ENCODE measurements around the gene MMP23B.
A peak's percentile ranks its signal among the peaks of the same experiment; 100 is the strongest.
"Not testable (repeated sequence)": the region's sequence is repeated elsewhere in the genome, so short reads cannot be mapped to it uniquely, and the experiment has no call there.

The MMP23B gene

GRCh38 chr1:1640711-1641461 is 8.9 kb downstream of the MMP23B start:
- not testable (repeated sequence) for ATAC-seq (ENCODE audit: low read depth)

DNA sequence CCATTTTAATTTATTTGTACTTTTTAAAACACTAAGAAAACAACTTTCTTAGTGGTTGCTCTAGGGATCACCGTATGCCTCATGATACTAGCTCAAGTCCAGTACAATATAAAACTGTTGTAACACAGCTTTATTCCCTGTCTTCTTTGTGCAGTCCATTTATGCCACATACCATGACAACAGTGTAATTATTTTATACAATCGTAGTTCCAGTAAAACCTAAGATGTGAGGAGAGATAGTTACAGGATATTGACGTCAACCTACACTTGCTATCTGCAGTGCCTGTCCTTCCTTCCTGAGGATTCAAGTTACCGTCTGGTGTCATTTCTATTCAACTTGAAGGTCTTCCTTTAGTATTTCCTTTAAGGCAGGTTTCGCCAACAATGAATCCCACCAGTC is 14.4 kb downstream of the MMP23B start:
- DNase-seq (ENCODE audit: low spot score in 2 of 2); H3K9me3 Mint-ChIP-seq; H3K27ac Mint-ChIP-seq; H3K4me1 Mint-ChIP-seq; ATAC-seq (ENCODE audit: low read depth); H3K4me3 Mint-ChIP-seq; H3K27me3 Mint-ChIP-seq: not testable (repeated sequence)
- peaks cover 29% of the 10 kb centered on the region for H3K36me3 Mint-ChIP-seq

More at GRCh38 chr1:1640711-1641461, 8.9 kb downstream of the MMP23B start:
- not testable (repeated sequence) for DNase-seq (ENCODE audit: low spot score in 2 of 2); H3K27me3 Mint-ChIP-seq; H3K36me3 Mint-ChIP-seq; H3K4me3 Mint-ChIP-seq; H3K4me1 Mint-ChIP-seq; H3K27ac Mint-ChIP-seq; H3K9me3 Mint-ChIP-seq

GRCh38 chr1:1647567-1648241 is 15.7 kb downstream of the MMP23B start:
- H3K4me1 Mint-ChIP-seq; H3K9me3 Mint-ChIP-seq; DNase-seq (ENCODE audit: low spot score in 2 of 2); H3K4me3 Mint-ChIP-seq; H3K27ac Mint-ChIP-seq; ATAC-seq (ENCODE audit: low read depth); H3K27me3 Mint-ChIP-seq: not testable (repeated sequence)
- peaks cover 38% of the 10 kb centered on the region for H3K36me3 Mint-ChIP-seq

DNA sequence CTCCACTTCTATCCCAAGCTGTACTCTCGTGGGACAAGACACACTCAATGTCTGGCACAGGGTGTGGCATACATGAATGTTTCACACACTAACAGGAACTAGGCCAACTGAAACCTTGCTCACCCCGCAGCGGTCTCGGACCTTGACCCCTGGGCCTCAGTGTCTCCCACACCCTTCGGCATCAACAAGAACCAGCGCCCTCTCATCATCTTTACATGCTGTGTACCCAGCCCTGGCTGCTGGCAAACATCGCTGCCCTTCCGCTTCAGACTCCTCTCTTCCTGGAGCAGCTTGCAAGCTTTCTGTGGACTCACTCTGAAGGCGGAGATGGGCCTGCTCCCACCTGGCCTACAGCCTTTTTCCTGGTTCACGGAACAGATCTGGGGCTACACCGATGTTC is 16.3 kb downstream of the MMP23B start:
- ATAC-seq (ENCODE audit: low read depth); H3K27ac Mint-ChIP-seq; H3K9me3 Mint-ChIP-seq; DNase-seq (ENCODE audit: low spot score in 2 of 2); H3K27me3 Mint-ChIP-seq; H3K4me3 Mint-ChIP-seq; H3K4me1 Mint-ChIP-seq: not testable (repeated sequence)
- peaks cover 39% of the 10 kb centered on the region for H3K36me3 Mint-ChIP-seq

GRCh38 chr1:1658583-1659549 is 26.9 kb downstream of the MMP23B start, which contains the start of gene CDK11B:
Gene CDK11B (minus strand): TSS chr1:1659004. CDS start chr1:1657485, 1,519 bp downstream.
- peak; percentile 89 for ATAC-seq (ENCODE audit: low read depth)
- H3K36me3 Mint-ChIP-seq, H3K27me3 Mint-ChIP-seq, H3K4me1 Mint-ChIP-seq, H3K9me3 Mint-ChIP-seq: not testable (repeated sequence)
- Mint-ChIP-seq H3K27ac (peak within 1 kb of the TSS; percentile 98), H3K4me3 (peak within 1 kb of the TSS; percentile 95)
- DNase-seq (ENCODE audit: low spot score in 2 of 2) = peak; percentile 86 to 92

- ATAC-seq (ENCODE audit: low read depth) = not testable (repeated sequence)
Observed at GRCh38 chr1:1662392-1662791, 30.4 kb downstream of the MMP23B start.

GRCh38 chr1:1662830-1663560 is 31.0 kb downstream of the MMP23B start:
- H3K27me3 Mint-ChIP-seq; ATAC-seq (ENCODE audit: low read depth); DNase-seq (ENCODE audit: low spot score in 2 of 2); H3K4me3 Mint-ChIP-seq; H3K36me3 Mint-ChIP-seq; H3K4me1 Mint-ChIP-seq; H3K9me3 Mint-ChIP-seq: not testable (repeated sequence)
- H3K27ac Mint-ChIP-seq = peak overlapping the region; percentile 68

More at GRCh38 chr1:1662392-1662791, 30.4 kb downstream of the MMP23B start:
- H3K27me3 Mint-ChIP-seq; H3K36me3 Mint-ChIP-seq; H3K4me3 Mint-ChIP-seq; H3K9me3 Mint-ChIP-seq; DNase-seq (ENCODE audit: low spot score in 2 of 2); H3K4me1 Mint-ChIP-seq: not testable (repeated sequence)
- peak overlapping the region; percentile 68 for H3K27ac Mint-ChIP-seq

DNA sequence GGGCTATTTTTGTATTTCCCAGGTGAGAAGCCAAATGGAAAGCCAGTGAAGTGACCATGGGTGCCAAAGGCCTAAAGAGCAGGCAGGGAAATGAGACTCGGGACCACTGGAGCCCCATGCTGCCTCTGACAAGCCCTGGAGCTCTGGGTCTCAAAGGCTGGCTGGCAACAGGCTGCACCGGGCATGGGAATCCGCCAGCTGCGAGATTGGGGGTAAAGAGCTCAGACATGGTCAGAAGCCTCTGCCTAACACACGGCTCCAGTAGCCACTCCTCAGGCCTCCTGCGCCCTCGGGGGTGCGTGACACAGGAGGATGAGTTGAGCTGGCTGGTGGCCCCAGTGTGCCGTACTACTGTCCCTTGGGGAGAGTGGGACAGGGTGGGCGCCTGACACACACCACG is 32.3 kb downstream of the MMP23B start:
- H3K27ac Mint-ChIP-seq; DNase-seq (ENCODE audit: low spot score in 2 of 2); H3K4me1 Mint-ChIP-seq; ATAC-seq (ENCODE audit: low read depth); H3K36me3 Mint-ChIP-seq; H3K9me3 Mint-ChIP-seq; H3K4me3 Mint-ChIP-seq; H3K27me3 Mint-ChIP-seq: not testable (repeated sequence)

DNA sequence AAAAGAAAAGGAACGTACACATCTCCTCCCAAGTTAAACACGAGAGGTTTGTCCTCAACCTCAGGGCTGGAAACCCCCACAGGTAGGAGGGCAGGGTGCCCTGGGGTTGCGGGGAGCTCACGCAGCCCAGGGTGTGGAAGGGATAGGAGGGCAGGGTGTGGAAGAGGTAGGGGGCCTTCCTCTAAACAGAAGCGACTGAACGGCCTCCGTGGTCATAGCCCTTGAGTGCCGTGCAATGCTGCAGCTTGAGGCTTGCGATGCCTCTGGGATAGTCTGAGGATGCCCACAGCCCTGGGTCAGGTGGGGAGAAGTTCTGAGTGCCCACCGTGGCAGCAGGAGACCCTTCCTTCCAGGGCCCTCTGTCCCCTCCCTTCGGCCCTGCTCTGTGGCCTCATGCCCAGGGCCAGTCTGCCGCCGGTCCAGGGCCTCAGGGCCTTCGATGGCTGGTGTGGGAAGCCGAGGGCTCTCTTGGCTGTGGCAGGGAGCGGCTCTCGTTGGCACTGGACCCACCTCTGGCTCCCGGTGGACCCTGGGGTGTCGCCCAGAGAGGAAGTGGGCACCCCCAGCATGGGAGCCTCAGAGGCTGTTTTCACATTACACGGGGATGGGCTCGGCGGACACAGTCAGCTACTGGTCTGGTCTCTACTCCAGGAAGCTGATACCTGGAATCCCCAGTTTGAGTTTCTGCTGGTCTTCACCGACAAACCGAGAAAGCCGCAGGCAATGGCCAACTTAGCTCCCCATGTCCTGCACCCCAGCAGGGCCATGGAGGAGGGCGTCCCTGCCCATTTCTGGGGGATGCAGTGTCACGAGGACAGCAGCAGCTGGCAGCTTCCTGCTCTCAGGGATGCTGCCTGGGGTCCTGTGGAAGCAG is 33.2 kb downstream of the MMP23B start:
- ATAC-seq (ENCODE audit: low read depth) = no peak
- no peak for DNase-seq (ENCODE audit: low spot score in 2 of 2)
- no peak overlapping the region for H3K4me3 Mint-ChIP-seq
- H3K9me3 Mint-ChIP-seq = no peaks in the 10 kb centered on the region
- no peaks in the 10 kb centered on the region for H3K4me1 Mint-ChIP-seq
- H3K36me3 Mint-ChIP-seq = peaks cover 5% of the 10 kb centered on the region
- no peak overlapping the region for H3K27ac Mint-ChIP-seq
- H3K27me3 Mint-ChIP-seq = no peaks in the 10 kb centered on the region

DNA sequence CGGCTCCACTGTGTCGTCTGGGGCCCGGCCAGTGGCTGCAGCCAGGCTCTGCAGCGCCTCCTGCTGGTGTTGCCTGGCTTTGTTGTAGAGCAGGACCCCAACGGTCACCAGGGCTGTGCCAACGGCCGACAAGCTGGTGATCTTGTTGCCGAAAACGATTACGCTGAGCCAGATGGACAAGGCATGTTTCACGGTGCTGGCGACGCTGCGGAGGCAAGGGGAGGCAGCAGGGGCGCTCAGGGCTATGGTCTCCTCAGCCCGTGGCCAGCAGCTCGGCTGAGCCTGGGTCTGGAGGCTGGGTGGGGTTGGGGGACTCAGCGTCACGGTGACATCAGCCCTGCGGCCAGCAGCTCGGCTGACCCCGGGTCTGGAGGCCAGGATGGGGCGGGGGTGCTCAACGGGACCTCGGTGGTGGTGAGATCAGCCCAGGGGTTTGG is 33.9 kb downstream of the MMP23B start:
- ATAC-seq (ENCODE audit: low read depth) (no peak), DNase-seq (ENCODE audit: low spot score in 2 of 2) (no peak)
- Mint-ChIP-seq H3K9me3 (no peaks in the 10 kb centered on the region), H3K4me3 (no peak overlapping the region), H3K36me3 (peaks cover 5% of the 10 kb centered on the region), H3K27me3 (no peaks in the 10 kb centered on the region), H3K27ac (no peak overlapping the region), H3K4me1 (no peaks in the 10 kb centered on the region)

DNA sequence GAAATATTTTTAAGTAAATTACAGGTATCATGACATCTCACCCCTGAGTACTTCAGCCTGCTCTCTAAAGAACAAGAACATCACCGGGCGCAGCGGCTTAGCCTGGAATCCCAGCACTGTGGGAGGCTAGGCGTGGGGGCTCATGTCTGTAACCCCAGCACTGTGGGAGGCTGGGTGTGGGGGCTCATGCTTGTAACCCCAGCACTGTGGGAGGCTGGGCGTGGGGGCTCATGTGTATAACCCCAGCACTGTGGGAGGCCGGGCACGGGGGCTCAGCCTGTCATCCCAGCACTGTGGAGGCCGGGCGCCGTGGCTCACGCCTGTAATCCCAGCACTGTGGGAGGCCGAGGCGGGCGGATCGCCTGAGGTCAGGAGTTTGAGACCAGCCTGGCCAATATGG is 34.6 kb downstream of the MMP23B start:
- DNase-seq (ENCODE audit: low spot score in 2 of 2) = no peak
- Mint-ChIP-seq H3K36me3 (peaks cover 5% of the 10 kb centered on the region), H3K27ac (no peak overlapping the region)

GRCh38 chr1:1669468-1670440 is 37.8 kb downstream of the MMP23B start:
- no peak overlapping the region for H3K27ac Mint-ChIP-seq
- no peak for ATAC-seq (ENCODE audit: low read depth)
- no peak for DNase-seq (ENCODE audit: low spot score in 2 of 2)
- H3K36me3 Mint-ChIP-seq = peaks cover 6% of the 10 kb centered on the region
- no peak overlapping the region for H3K4me3 Mint-ChIP-seq
- no peaks in the 10 kb centered on the region for H3K27me3 Mint-ChIP-seq
- H3K9me3 Mint-ChIP-seq = no peaks in the 10 kb centered on the region
- no peaks in the 10 kb centered on the region for H3K4me1 Mint-ChIP-seq

More for the DNA sequence above, 34.6 kb downstream of the MMP23B start:
- ATAC-seq (ENCODE audit: low read depth) = no peak
- Mint-ChIP-seq H3K27me3 (no peaks in the 10 kb centered on the region), H3K4me1 (no peaks in the 10 kb centered on the region), H3K4me3 (no peak overlapping the region), H3K9me3 (no peaks in the 10 kb centered on the region)

All from memory B cell (primary cell).